Measurements from ENCODE around the gene IL17RC.
"Not testable (repeated sequence)": the region's sequence is repeated elsewhere in the genome, so short reads cannot be mapped to it uniquely, and the experiment has no call there.

The IL17RC gene

DNA sequence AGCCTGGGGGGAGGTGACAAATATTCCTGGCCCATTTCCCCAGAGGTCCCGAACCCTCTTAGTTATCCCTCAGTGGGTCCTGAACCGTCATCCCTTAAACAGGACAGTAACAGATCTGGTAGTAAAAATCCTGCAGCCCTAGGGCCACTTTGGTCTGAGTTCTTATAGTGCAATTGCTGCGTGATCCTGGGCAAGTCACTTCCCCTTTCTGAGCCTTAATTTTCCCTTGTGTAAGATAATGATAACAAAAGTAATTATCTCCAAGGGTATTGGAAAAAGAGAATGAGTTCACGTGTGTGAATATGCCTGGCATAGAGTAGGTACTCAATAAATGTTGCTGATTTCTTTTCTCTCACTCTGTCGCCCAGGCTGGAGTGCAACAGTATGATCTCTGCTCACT is 29.4 kb upstream of the IL17RC start:
- H3K27ac ChIP-seq: no peak overlapping the region
- TF ChIP-seq, protein P1, sequence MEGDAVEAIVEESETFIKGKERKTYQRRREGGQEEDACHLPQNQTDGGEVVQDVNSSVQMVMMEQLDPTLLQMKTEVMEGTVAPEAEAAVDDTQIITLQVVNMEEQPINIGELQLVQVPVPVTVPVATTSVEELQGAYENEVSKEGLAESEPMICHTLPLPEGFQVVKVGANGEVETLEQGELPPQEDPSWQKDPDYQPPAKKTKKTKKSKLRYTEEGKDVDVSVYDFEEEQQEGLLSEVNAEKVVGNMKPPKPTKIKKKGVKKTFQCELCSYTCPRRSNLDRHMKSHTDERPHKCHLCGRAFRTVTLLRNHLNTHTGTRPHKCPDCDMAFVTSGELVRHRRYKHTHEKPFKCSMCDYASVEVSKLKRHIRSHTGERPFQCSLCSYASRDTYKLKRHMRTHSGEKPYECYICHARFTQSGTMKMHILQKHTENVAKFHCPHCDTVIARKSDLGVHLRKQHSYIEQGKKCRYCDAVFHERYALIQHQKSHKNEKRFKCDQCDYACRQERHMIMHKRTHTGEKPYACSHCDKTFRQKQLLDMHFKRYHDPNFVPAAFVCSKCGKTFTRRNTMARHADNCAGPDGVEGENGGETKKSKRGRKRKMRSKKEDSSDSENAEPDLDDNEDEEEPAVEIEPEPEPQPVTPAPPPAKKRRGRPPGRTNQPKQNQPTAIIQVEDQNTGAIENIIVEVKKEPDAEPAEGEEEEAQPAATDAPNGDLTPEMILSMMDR (conservative IDR thresholded peaks at IDR 0.05): no peak
- no peak for TF ChIP-seq ZFX (IDR thresholded peaks at IDR 0.05)

DNA sequence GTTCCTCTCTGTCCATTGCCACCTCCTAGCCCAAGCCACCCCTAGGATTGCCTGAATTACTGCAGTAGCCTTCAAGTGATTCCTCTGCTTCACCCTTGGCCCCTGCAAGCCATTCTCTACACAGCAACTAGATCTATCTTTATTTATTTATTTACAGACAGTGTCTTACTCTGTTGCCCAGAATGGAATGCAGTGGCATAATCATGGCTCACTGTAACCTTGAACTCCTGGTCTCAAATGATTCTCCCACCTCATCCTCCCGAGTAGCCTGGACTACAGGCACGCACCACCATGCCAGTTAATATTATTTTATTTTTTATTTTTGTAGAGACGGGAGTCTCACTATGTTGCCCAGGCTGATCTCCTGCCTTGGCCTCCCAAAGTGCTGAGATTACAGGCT is 28.4 kb upstream of the IL17RC start:
- TF ChIP-seq ZFX (IDR thresholded peaks at IDR 0.05): no peak
- TF ChIP-seq, protein P1 (conservative IDR thresholded peaks at IDR 0.05): no peak
- H3K27ac ChIP-seq: no peak overlapping the region

DNA sequence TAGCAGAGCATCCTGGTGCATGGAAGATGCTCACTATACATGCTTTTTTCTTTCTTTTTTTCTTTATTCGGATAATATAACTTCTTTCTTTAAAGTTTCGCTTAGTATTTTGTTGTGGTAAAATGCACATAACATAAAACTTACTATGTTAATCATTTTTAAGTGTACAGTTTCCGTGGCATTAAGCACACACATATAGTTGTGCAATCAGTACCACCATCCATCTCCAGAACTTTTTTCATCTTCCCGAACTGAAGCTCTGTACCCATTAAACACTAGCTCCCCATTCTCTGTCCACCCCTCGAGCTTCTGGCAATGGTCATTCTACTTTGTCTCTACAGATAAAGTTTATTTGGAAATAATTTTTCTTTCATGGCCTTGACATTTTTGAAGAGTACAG is 27.5 kb upstream of the IL17RC start:
- TF ChIP-seq ZFX (IDR thresholded peaks at IDR 0.05): no peak
- TF ChIP-seq, protein P1 (conservative IDR thresholded peaks at IDR 0.05): no peak
- H3K27ac ChIP-seq: no peak overlapping the region

DNA sequence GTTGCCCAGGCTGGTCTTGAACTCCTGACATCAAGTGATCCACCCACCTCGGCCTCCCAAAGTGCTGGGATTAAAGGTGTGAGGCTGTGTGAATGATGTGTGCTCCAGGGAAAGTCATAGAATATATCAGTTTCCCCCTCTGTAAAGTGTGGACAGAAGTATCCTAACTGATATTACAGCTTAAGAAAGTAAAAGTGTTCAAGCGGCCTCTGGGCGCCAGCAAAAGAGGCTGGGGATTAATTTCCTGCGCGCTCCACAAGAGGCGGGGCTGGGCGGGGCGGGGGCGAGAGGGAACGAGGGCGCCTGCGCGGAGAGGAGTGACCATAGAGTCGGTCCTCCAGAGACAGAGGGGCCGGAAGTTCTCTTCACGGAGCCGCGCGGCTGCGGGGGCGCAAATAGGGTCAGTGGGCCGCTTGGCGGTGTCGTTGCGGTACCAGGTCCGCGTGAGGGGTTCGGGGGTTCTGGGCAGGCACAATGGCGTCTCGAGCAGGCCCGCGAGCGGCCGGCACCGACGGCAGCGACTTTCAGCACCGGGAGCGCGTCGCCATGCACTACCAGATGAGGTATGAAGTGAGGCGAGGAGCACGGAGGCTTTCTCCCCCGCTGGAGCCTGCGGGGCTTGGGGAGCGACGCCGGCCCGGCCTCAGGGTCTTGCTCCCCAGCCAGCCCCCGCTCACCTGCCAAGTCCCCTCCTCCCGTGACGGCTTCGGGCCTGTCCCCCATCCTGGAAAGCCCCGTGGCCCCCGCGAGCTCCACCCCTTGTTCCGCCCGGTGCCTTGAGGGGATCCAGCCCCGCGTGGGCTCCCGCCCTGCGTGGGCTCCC is 26.4 kb upstream of the IL17RC start, which contains the start of gene JAGN1:
Gene JAGN1 (plus strand): TSS at position 362 of the 823 bp plus-strand sequence. CDS start 113 bp downstream, at position 475.
- H3K27ac ChIP-seq: peak within 1 kb of the TSS; percentile 95
- TF ChIP-seq, protein P1 (conservative IDR thresholded peaks at IDR 0.05): no peak
- peak; percentile 75 for TF ChIP-seq ZFX (IDR thresholded peaks at IDR 0.05)

DNA sequence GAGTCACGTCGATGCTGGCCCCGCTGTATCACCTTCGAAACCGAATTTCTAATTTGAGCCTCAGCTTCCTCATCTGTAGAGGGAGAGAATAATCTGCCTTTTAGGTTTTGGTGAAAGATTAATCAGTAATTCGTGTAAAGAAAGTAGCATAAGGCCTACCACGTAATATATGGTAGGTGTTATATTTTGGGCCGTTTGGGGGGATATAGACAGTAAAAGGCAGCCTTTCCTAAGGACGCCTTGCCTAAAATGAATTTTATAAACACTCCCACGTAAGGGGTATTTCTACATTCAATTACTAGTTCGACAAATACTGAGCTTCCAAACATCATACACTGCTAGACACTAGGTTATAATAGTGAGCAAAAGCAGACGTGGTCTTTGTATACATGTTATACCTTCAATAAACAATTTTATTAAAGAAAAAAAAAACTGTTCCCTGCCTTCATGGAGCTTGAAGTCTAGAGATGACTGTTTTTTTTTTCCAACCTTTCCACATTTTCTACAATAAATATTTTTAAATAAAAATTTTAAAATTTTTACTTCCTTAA is 25.8 kb upstream of the IL17RC start:
- TF ChIP-seq, protein P1 (conservative IDR thresholded peaks at IDR 0.05): no peak

DNA sequence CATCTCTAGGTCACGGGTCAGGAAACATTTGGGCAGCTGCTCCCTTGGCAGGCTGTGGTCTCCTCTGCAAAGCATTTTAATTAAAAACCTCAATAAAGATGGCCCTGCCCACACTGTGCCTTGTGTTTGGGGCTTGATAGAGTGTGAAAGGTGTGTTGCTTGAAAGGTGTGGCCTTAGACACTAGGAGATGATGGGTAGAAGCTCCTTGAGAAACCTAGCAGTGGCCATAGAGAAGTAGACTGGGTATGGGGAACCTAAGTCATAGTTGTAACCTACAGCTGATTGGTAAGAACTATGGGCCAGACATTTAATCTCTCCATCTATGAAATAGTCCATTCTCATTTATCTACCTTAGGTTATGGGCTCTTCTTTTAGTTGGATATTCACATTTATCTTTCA is 23.2 kb upstream of the IL17RC start:
- H3K27ac ChIP-seq: no peak overlapping the region
- TF ChIP-seq ZFX (IDR thresholded peaks at IDR 0.05): no peak
- TF ChIP-seq, protein P1 (conservative IDR thresholded peaks at IDR 0.05): no peak

More for the DNA sequence above, 25.8 kb upstream of the IL17RC start:
- peak overlapping the region; percentile 95 for H3K27ac ChIP-seq

DNA sequence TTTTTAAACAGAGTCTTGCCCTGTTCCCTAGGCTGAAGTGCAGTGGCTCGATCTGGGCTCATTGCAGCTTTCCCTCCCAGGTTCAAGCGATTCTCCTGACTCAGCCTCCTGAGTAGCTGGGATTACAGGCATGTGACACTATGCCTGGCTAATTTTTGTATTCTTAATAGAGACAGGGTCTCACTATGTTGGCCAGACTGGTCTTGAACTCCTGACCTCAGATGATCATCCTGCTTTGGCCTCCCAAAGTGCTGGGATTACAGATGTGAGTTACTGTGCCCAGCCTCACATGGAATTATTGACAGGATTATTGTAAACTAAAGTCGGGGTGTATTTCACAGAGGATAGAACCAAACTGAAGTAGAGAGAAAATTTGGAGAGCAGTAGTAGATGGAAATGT is 21.2 kb upstream of the IL17RC start:
- not testable (repeated sequence) for H3K27ac ChIP-seq

DNA sequence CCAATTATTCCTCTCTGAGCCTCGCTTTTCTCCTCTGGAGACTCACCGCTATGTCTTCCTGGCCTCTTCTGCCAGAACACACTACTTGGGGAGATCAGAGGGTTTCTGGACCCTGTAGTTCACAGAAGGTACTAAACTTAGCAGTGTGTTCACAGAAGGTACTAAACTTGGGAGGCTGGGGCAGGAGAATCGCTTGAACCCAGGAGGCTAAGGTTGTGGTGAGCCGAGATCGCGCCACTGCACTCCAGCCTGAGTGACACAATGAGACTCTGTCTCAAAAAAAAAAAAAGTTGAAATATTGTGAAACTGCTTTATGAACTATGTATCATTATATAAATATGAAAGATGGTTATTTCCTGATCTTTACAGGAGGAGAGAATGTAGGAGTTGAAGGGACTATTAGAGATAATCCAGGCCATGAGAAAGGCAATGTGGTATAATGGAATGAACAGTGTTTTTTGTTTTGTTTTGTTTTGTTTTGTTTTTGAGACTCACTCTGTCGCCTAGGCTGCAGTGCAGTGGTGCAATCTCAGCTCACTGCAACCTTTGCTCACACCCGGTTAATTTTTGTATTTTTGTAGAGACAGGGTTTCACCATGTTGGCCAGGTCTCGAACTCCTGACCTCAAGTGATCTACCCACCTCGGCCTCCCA is 20.0 kb upstream of the IL17RC start:
- not testable (repeated sequence) for H3K27ac ChIP-seq

All from C4-2B (cell line).